H9 (cell line): ENCODE data around the gene MOBP. TPM values are rescaled to one million over a fixed set of nuclear protein-coding genes. Genes with fewer than 3 reads are reported as not detected.

Experiments used
- DNase-seq: peaks from one replicate; pipeline ENCODE4 v3.0.0-alpha.2; 2017
- H2AFZ ChIP-seq: one replicate; pipeline ENCODE4 v1.6.1; 2013; ENCODE audit warnings: mild to moderate bottlenecking, low read length, control low read depth, moderate library complexity
- H2AK5ac ChIP-seq: 2 replicates; pipeline ENCODE4 v1.6.1; 2013; ENCODE audit warnings: low read length, control low read depth, mixed read lengths; ENCODE audit not compliant: insufficient read length
- H2BK120ac ChIP-seq: one replicate; pipeline ENCODE4 v1.6.1; 2013; ENCODE audit warnings: low read depth, mild to moderate bottlenecking, low read length, control low read depth, inconsistent platforms; ENCODE audit not compliant: poor library complexity, severe bottlenecking
- H2BK12ac ChIP-seq: 2 replicates; pipeline ENCODE4 v1.6.1; 2013; ENCODE audit warnings: low read length, control low read depth, mixed read lengths, low read depth; ENCODE audit not compliant: insufficient read length
- H2BK15ac ChIP-seq: 2 replicates; pipeline ENCODE4 v1.6.1; 2013; ENCODE audit warnings: low read depth, low read length, control low read depth
- H2BK20ac ChIP-seq: one replicate; pipeline ENCODE4 v1.6.1; 2013; ENCODE audit warnings: low read depth, mild to moderate bottlenecking, low read length, control low read depth, inconsistent platforms; ENCODE audit not compliant: poor library complexity, severe bottlenecking
- H2BK5ac ChIP-seq: 2 replicates; pipeline ENCODE4 v1.6.1; 2013; ENCODE audit warnings: low read length, control low read depth, mixed read lengths; ENCODE audit not compliant: insufficient read length
- H3K14ac ChIP-seq: 2 replicates; pipeline ENCODE4 v1.6.1; 2013; ENCODE audit warnings: low read length, control low read depth; ENCODE audit not compliant: insufficient read depth
- H3K18ac ChIP-seq: 2 replicates; pipeline ENCODE4 v1.6.1; 2013; ENCODE audit warnings: low read depth, mild to moderate bottlenecking, mixed read lengths, low read length, control low read depth; ENCODE audit not compliant: insufficient read length
- H3K23ac ChIP-seq: 2 replicates; pipeline ENCODE4 v1.6.1; 2013; ENCODE audit warnings: low read length, control low read depth, mixed read lengths, low read depth; ENCODE audit not compliant: insufficient read length
- H3K23me2 ChIP-seq: 2 replicates; pipeline ENCODE4 v1.6.1; 2013; ENCODE audit warnings: low read depth, mild to moderate bottlenecking, mixed read lengths, low read length, control low read depth; ENCODE audit not compliant: insufficient read length, poor library complexity, severe bottlenecking
- H3K27ac ChIP-seq: 2 replicates; pipeline ENCODE4 v1.5.1; 2013; ENCODE audit warnings: low read length, control low read depth, mixed read lengths, low read depth; ENCODE audit not compliant: insufficient read length
- H3K27me3 ChIP-seq: 2 replicates; pipeline ENCODE4 v1.6.1; 2013; ENCODE audit warnings: low read length, control low read depth, inconsistent platforms; ENCODE audit not compliant: insufficient read depth
- H3K4ac ChIP-seq: 2 replicates; pipeline ENCODE4 v1.6.1; 2013; ENCODE audit warnings: low read depth, mild to moderate bottlenecking, control low read depth, inconsistent platforms, low read length, moderate library complexity
- H3K4me1 ChIP-seq: 2 replicates; pipeline ENCODE4 v1.6.1; 2013; ENCODE audit warnings: low read length, control low read depth, inconsistent platforms; ENCODE audit not compliant: insufficient read depth
- H3K4me2 ChIP-seq: 2 replicates; pipeline ENCODE4 v1.6.1; 2013; ENCODE audit warnings: low read length, control low read depth, mixed read lengths; ENCODE audit not compliant: insufficient read length, insufficient read depth
- H3K56ac ChIP-seq: 2 replicates; pipeline ENCODE4 v1.6.1; 2013; ENCODE audit warnings: low read depth, mild to moderate bottlenecking, mixed read lengths, low read length, control low read depth; ENCODE audit not compliant: insufficient read length
- H3K79me1 ChIP-seq: 2 replicates; pipeline ENCODE4 v1.6.1; 2013; ENCODE audit warnings: low read depth, mild to moderate bottlenecking, moderate library complexity, low read length, control low read depth, inconsistent platforms; ENCODE audit not compliant: insufficient read depth, poor library complexity, severe bottlenecking
- H3K79me2 ChIP-seq: 2 replicates; pipeline ENCODE4 v1.6.1; 2013; ENCODE audit warnings: low read length, control low read depth, inconsistent platforms; ENCODE audit not compliant: insufficient read depth
- H3K9ac ChIP-seq: 2 replicates; pipeline ENCODE4 v1.6.1; 2013; ENCODE audit warnings: low read length, control low read depth, mixed read lengths; ENCODE audit not compliant: insufficient read length; ENCODE audit errors: extremely low read depth
- H3K9me3 ChIP-seq: one replicate; pipeline ENCODE4 v1.6.1; 2013; ENCODE audit warnings: low read depth, low read length, inconsistent platforms; ENCODE audit not compliant: control insufficient read depth
- H3T11ph ChIP-seq: one replicate; pipeline ENCODE4 v1.6.1; 2013; ENCODE audit warnings: mild to moderate bottlenecking, low read length, control low read depth, inconsistent platforms
- H4K20me1 ChIP-seq: one replicate; pipeline ENCODE4 v1.6.1; 2013; ENCODE audit not compliant: control insufficient read depth, insufficient read length, insufficient read depth
- H4K5ac ChIP-seq: 2 replicates; pipeline ENCODE4 v1.6.1; 2013; ENCODE audit warnings: low read depth, mild to moderate bottlenecking, mixed read lengths, low read length, control low read depth; ENCODE audit not compliant: insufficient read length
- H4K8ac ChIP-seq: replicated peaks from 2 replicates; pipeline ENCODE4 v1.6.1; 2013; ENCODE audit warnings: low read length, control low read depth, mixed read lengths, low read depth; ENCODE audit not compliant: insufficient read length
- H4K91ac ChIP-seq: 2 replicates; pipeline ENCODE4 v1.6.1; 2013; ENCODE audit warnings: low read depth, mild to moderate bottlenecking, moderate library complexity, mixed read lengths, low read length, control low read depth; ENCODE audit not compliant: insufficient read length
- H3K27ac Mint-ChIP-seq, 3 experiments: 2 replicates in 2 of 3; 3 replicates in 1 of 3; pipeline ENCODE4 v1.8.0; 2020 to 2021; ENCODE audit warnings: mixed read lengths in 3 of 3, mild to moderate bottlenecking in 1 of 3, moderate library complexity in 1 of 3
- H3K27me3 Mint-ChIP-seq: 2 replicates; pipeline ENCODE4 v1.8.0; 2021; ENCODE audit warnings: low read depth, mild to moderate bottlenecking, moderate library complexity, mixed read lengths
- H3K36me3 Mint-ChIP-seq, 3 experiments: 2 replicates in 2 of 3; 3 replicates in 1 of 3; pipeline ENCODE4 v1.8.0; 2020 to 2021; ENCODE audit warnings: low read depth in 3 of 3, mixed read lengths in 3 of 3; ENCODE audit not compliant: insufficient read depth in 1 of 3
- H3K4me1 Mint-ChIP-seq, 2 experiments: 2 replicates each; pipeline ENCODE4 v1.8.0; 2020; ENCODE audit warnings: mixed read lengths in 2 of 2
- H3K4me3 Mint-ChIP-seq, 2 experiments: 2 replicates in 1 of 2; 3 replicates in 1 of 2; pipeline ENCODE4 v1.8.0; 2020 to 2021; ENCODE audit warnings: mild to moderate bottlenecking in 2 of 2, mixed read lengths in 2 of 2, moderate library complexity in 1 of 2
- H3K9me3 Mint-ChIP-seq, 2 experiments: 2 replicates in 1 of 2; 3 replicates in 1 of 2; pipeline ENCODE4 v1.8.0; 2020; ENCODE audit warnings: mild to moderate bottlenecking in 2 of 2, mixed read lengths in 2 of 2, moderate library complexity in 1 of 2
- CTCF ChIP-seq: fragments of 200-600 bp; sonication (generic); conservative IDR thresholded peaks from 3 replicates; pipeline ENCODE4 v1.8.0; 2021; ENCODE audit warnings: antibody characterized with exemption, mild to moderate bottlenecking
- WGBS: extraction: QIAGEN DNeasy Blood & Tissue Kit; methylation state at CpG from one replicate; pipeline ENCODE4 v1.1.7; 2013; ENCODE audit warnings: missing lambda C conversion rate, low lambda C conversion rate, mixed read lengths; ENCODE audit not compliant: insufficient read length; ENCODE audit errors: extremely low coverage; 5-methylcytosine and 5-hydroxymethylcytosine counted together
- total RNA-seq: library from RNA; stranded (reverse); gene quantifications from 2 replicates; pipeline ENCODE4 v1.2.1, GENCODE V29; 2021

Gene MOBP
- total RNA-seq, 1 experiment from 2014 or later = not detected

GRCh38 chr3:39443530-39443929 is 23.9 kb upstream of the MOBP start:
- TF ChIP-seq CTCF = peak; percentile 55; the same call in 2 of the 3 replicates
- H3K4me3 Mint-ChIP-seq = no peak overlapping the region
- no peaks in the 10 kb centered on the region for H3K79me2 ChIP-seq
- WGBS = no CpG with 5 or more reads among the region's 4 CpGs
- no peaks in the 10 kb centered on the region for H3K23me2 ChIP-seq
- H3K9me3 ChIP-seq = no peaks in the 10 kb centered on the region
- no peak overlapping the region for H2BK15ac ChIP-seq
- no peak overlapping the region for H3K23ac ChIP-seq
- H4K20me1 ChIP-seq = no peaks in the 10 kb centered on the region
- H2BK5ac ChIP-seq = no peak overlapping the region
- no peaks in the 10 kb centered on the region for H3K4me1 ChIP-seq
- H2BK12ac ChIP-seq = no peak overlapping the region
- H3K79me1 ChIP-seq = no peaks in the 10 kb centered on the region
- H3K14ac ChIP-seq = no peak overlapping the region
- no peak overlapping the region for H3K27ac ChIP-seq
- no peak overlapping the region for H3K27ac Mint-ChIP-seq
- H3K9ac ChIP-seq = no peak overlapping the region
- no peaks in the 10 kb centered on the region for H3K36me3 Mint-ChIP-seq
- H3K4ac ChIP-seq = no peak overlapping the region
- no peaks in the 10 kb centered on the region for H3K27me3 ChIP-seq
- H3T11ph ChIP-seq = no peak overlapping the region
- no peak overlapping the region for H2AFZ ChIP-seq
- H2BK120ac ChIP-seq = no peak overlapping the region
- no peak overlapping the region for H3K4me2 ChIP-seq
- no peak overlapping the region for H4K91ac ChIP-seq
- no peak overlapping the region for H4K5ac ChIP-seq
- DNase-seq = peak; percentile 67
- H4K8ac ChIP-seq = no peak overlapping the region
- no peak overlapping the region for H2BK20ac ChIP-seq
- H3K4me1 Mint-ChIP-seq = peaks cover 12 to 15% of the 10 kb centered on the region in 2 experiments
- no peaks in the 10 kb centered on the region; the same call in 1 of the 2 replicates for H3K27me3 Mint-ChIP-seq
- no peaks in the 10 kb centered on the region for H3K9me3 Mint-ChIP-seq
- H3K56ac ChIP-seq = no peak overlapping the region
- no peak overlapping the region for H2AK5ac ChIP-seq
- H3K18ac ChIP-seq = no peak overlapping the region
